CD4-positive, alpha-beta T cell (primary cell): ENCODE measurements around the gene KIF26B. TPM values are rescaled to one million over a fixed set of nuclear protein-coding genes. Genes with fewer than 3 reads are reported as not detected.

ENCODE experiments used
- ATAC-seq: fragments of 200-7000 bp; cut with Tn5 transposase; one replicate; pipeline ENCODE4 v1.10.0; 2022; ENCODE audit warnings: mild to moderate bottlenecking; ENCODE audit not compliant: poor library complexity
- CTCF ChIA-PET: fragments of 350-600 bp; sonication (Branson Sonifier 250); formaldehyde crosslinking; loops from one replicate; lab custom pipeline; 2021; ENCODE audit warnings: antibody characterized with exemption, inconsistent platforms; lab: Charles Lee
- POLR2A ChIA-PET: fragments of 350-600 bp; sonication (Branson Sonifier 250); formaldehyde crosslinking; loops from one replicate; lab custom pipeline; 2021; ENCODE audit warnings: antibody characterized with exemption, inconsistent platforms; lab: Charles Lee
- DNase-seq, 14 experiments: peaks; one replicate each; pipeline ENCODE4 v3.0.0-alpha.2; 2013 to 2020; ENCODE audit warnings: mixed read lengths in 2 of 14
- H3K27ac ChIP-seq, 2 donors: one replicate each; pipeline versions ENCODE4 v1.5.1 to v1.7.0; 2013; ENCODE audit warnings: low read length in 2 of 2, low read depth in 1 of 2, mild to moderate bottlenecking in 1 of 2
- H3K27me3 ChIP-seq, 2 experiments: 1 replicate in 1 of 2; 2 replicates in 1 of 2; pipeline versions ENCODE4 v1.6.1 to v1.7.0; 2013; ENCODE audit warnings: low read length in 2 of 2, control low read depth in 1 of 2, mild to moderate bottlenecking in 1 of 2, moderate library complexity in 1 of 2; ENCODE audit not compliant: insufficient read depth in 2 of 2, control insufficient read depth in 1 of 2
- H3K36me3 ChIP-seq: one replicate; pipeline ENCODE4 v1.6.1; 2013; ENCODE audit warnings: low read length, control low read depth; ENCODE audit not compliant: insufficient read depth
- H3K4me1 ChIP-seq: one replicate; pipeline ENCODE4 v1.6.1; 2013; ENCODE audit warnings: low read length, control low read depth; ENCODE audit not compliant: insufficient read depth
- H3K4me3 ChIP-seq: one replicate; pipeline ENCODE4 v1.5.1; 2013; ENCODE audit warnings: mild to moderate bottlenecking, low read length, moderate library complexity
- H3K9me3 ChIP-seq, 2 experiments: 1 replicate in 1 of 2; 2 replicates in 1 of 2; pipeline versions ENCODE4 v1.6.1 to v1.7.0; 2013; ENCODE audit warnings: low read length in 2 of 2, mild to moderate bottlenecking in 2 of 2, control low read depth in 1 of 2, moderate library complexity in 1 of 2; ENCODE audit not compliant: control insufficient read depth in 1 of 2, insufficient read depth in 1 of 2
- H3K27ac Mint-ChIP-seq: one replicate; pipeline ENCODE4 v1.8.0; 2020; ENCODE audit warnings: mixed read lengths
- H3K27me3 Mint-ChIP-seq: one replicate; pipeline ENCODE4 v1.8.0; 2021; ENCODE audit warnings: mixed read lengths
- H3K36me3 Mint-ChIP-seq: one replicate; pipeline ENCODE4 v1.8.0; 2021; ENCODE audit warnings: low read depth, mixed read lengths
- H3K4me1 Mint-ChIP-seq: one replicate; pipeline ENCODE4 v1.8.0; 2021; ENCODE audit warnings: low read depth, mixed read lengths
- H3K4me3 Mint-ChIP-seq: one replicate; pipeline ENCODE4 v1.8.0; 2020; ENCODE audit warnings: mild to moderate bottlenecking, mixed read lengths
- H3K9me3 Mint-ChIP-seq: one replicate; pipeline ENCODE4 v1.8.0; 2020; ENCODE audit warnings: mixed read lengths
- CTCF ChIP-seq: fragments of 200-600 bp; IDR thresholded peaks from one replicate; pipeline ENCODE4 v1.8.0; 2022; ENCODE audit warnings: antibody characterized with exemption, mild to moderate bottlenecking
- intact Hi-C, 2 experiments: fragments of 100-400 bp; cut with DNase I in 1 of 2; cut with micrococcal nuclease in 1 of 2; formaldehyde crosslinking; loops; one replicate each; pipeline versions ENCODE4 v1.15.1 to v1.9.0; 2023 to 2025; cut with DNase I, micrococcal nuclease
- total RNA-seq, 174 experiments: library from RNA in 2 of 174; stranded (reverse) in 2 of 174; gene quantifications; one replicate each; pipeline ENCODE4 v1.2.3 and lab custom pipeline; 2021 to 2026

Gene KIF26B
- total RNA-seq, 2 experiments from 2014 or later, result 0.03 TPM; not detected in 1

GRCh38 chr1:245338485-245338877 is 183.7 kb downstream of the KIF26B start:
- Mint-ChIP-seq H3K27ac (no peak overlapping the region), H3K4me3 (no peak overlapping the region), H3K27me3 (no peaks in the 10 kb centered on the region), H3K9me3 (no peaks in the 10 kb centered on the region), H3K4me1 (peaks cover 23% of the 10 kb centered on the region), H3K36me3 (no peaks in the 10 kb centered on the region)
- Histone ChIP-seq H3K27me3 (no peaks in the 10 kb centered on the region), H3K36me3 (no peaks in the 10 kb centered on the region), H3K4me3 (no peak overlapping the region), H3K9me3 (no peaks in the 10 kb centered on the region), H3K27ac (no peak overlapping the region), H3K4me1 (no peaks in the 10 kb centered on the region)
- no peak for ATAC-seq
- intact Hi-C loops, result no loop called here
- ChIA-PET CTCF (no interaction called here), POLR2A (no interaction called here)
- no peak for TF ChIP-seq CTCF
- DNase-seq, result no peak

DNA sequence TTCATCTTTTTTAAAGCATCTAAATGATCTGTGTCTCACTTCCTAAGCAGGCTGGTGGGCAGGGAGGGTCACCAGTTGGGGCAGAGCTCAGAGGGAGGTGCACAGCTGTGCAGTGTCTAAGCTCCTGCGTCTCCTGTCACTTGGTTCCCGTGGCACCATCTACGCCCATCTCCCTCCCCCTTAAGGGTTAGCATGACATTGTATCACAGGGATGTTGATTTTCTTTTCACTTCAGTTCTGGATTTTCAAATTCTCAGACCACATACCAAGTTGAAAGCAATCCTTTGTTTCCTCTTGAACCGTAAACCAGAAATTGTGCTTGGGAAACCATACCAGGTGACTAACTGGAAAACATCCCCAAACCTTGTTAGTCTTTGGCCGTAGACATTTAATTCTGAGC is 187.0 kb downstream of the KIF26B start:
- Histone ChIP-seq H3K27me3 (no peaks in the 10 kb centered on the region), H3K27ac (no peak overlapping the region), H3K4me1 (no peaks in the 10 kb centered on the region), H3K36me3 (no peaks in the 10 kb centered on the region), H3K4me3 (no peak overlapping the region), H3K9me3 (no peaks in the 10 kb centered on the region)
- H3K36me3 Mint-ChIP-seq, result no peaks in the 10 kb centered on the region
- H3K9me3 Mint-ChIP-seq, result no peaks in the 10 kb centered on the region
- POLR2A ChIA-PET, result no interaction called here
- H3K4me3 Mint-ChIP-seq, result no peak overlapping the region
- no peak for ATAC-seq
- no peak for TF ChIP-seq CTCF
- H3K27me3 Mint-ChIP-seq, result no peaks in the 10 kb centered on the region
- H3K4me1 Mint-ChIP-seq, result peaks cover 10% of the 10 kb centered on the region
- intact Hi-C loops, result no loop called here
- H3K27ac Mint-ChIP-seq, result no peak overlapping the region
- CTCF ChIA-PET, result no interaction called here
- no peak for DNase-seq

GRCh38 chr1:245345191-245345884 is 190.6 kb downstream of the KIF26B start:
- no peaks in the 10 kb centered on the region for H3K36me3 Mint-ChIP-seq

More at GRCh38 chr1:245345191-245345884, 190.6 kb downstream of the KIF26B start:
- Histone ChIP-seq H3K4me3 (no peak overlapping the region), H3K4me1 (no peaks in the 10 kb centered on the region), H3K27ac (no peak overlapping the region), H3K9me3 (peaks cover 0 to 3% of the 10 kb centered on the region in 2 experiments), H3K36me3 (no peaks in the 10 kb centered on the region), H3K27me3 (no peaks in the 10 kb centered on the region)
- Mint-ChIP-seq H3K9me3 (no peaks in the 10 kb centered on the region), H3K4me1 (no peaks in the 10 kb centered on the region), H3K27ac (no peak overlapping the region), H3K4me3 (no peak overlapping the region), H3K27me3 (peaks cover under 1% of the 10 kb centered on the region)
- POLR2A ChIA-PET, result no interaction called here
- CTCF ChIA-PET, result no interaction called here
- ATAC-seq, result no peak
- DNase-seq, result no peak
- intact Hi-C loops, result no loop called here
- TF ChIP-seq CTCF, result no peak
